ENCODE data around the gene ATP6V1C2.
"Not testable (repeated sequence)": the region's sequence is repeated elsewhere in the genome, so short reads cannot be mapped to it uniquely, and the experiment has no call there.

ATP6V1C2 gene

GRCh38 chr2:10768063-10768507 is 46.7 kb downstream of the ATP6V1C2 start:
- no peak for DNase-seq (ENCODE audit: low spot score)

- DNase-seq (ENCODE audit: low spot score) = no peak
These were observed 49.7 kb downstream of the ATP6V1C2 start for GRCh38 chr2:10770956-10771750.

GRCh38 chr2:10771786-10772185 is 50.4 kb downstream of the ATP6V1C2 start:
- no peak for DNase-seq (ENCODE audit: low spot score)

GRCh38 chr2:10772201-10772867 is 50.9 kb downstream of the ATP6V1C2 start:
- DNase-seq (ENCODE audit: low spot score) = no peak

- DNase-seq (ENCODE audit: low spot score) = no peak
These were observed 51.4 kb downstream of the ATP6V1C2 start for GRCh38 chr2:10772868-10773215.

- no peak for DNase-seq (ENCODE audit: low spot score)
These were observed 52.5 kb downstream of the ATP6V1C2 start for GRCh38 chr2:10773821-10774341.

GRCh38 chr2:10774394-10774793 is 53.0 kb downstream of the ATP6V1C2 start:
- no peak for DNase-seq (ENCODE audit: low spot score)

GRCh38 chr2:10775021-10775780 is 53.8 kb downstream of the ATP6V1C2 start:
- no peak for DNase-seq (ENCODE audit: low spot score)

- DNase-seq (ENCODE audit: low spot score) = no peak
These were observed 54.4 kb downstream of the ATP6V1C2 start for GRCh38 chr2:10775831-10776230.

GRCh38 chr2:10776231-10776977 is 55.0 kb downstream of the ATP6V1C2 start:
- no peak for DNase-seq (ENCODE audit: low spot score)

GRCh38 chr2:10777111-10777841 is 55.8 kb downstream of the ATP6V1C2 start:
- DNase-seq (ENCODE audit: low spot score) = no peak

- DNase-seq (ENCODE audit: low spot score) = no peak
These were observed 56.7 kb downstream of the ATP6V1C2 start for GRCh38 chr2:10777842-10778723.

- DNase-seq (ENCODE audit: low spot score) = no peak
These were observed 57.3 kb downstream of the ATP6V1C2 start for GRCh38 chr2:10778724-10779115.

- DNase-seq (ENCODE audit: low spot score) = no peak
These were observed 58.5 kb downstream of the ATP6V1C2 start for GRCh38 chr2:10779776-10780490.

GRCh38 chr2:10780491-10780820 is 59.0 kb downstream of the ATP6V1C2 start:
- no peak for DNase-seq (ENCODE audit: low spot score)

- DNase-seq (ENCODE audit: low spot score) = not testable (repeated sequence)
These were observed 59.4 kb downstream of the ATP6V1C2 start for GRCh38 chr2:10780821-10781220.

- no peak for DNase-seq (ENCODE audit: low spot score)
These were observed 60.3 kb downstream of the ATP6V1C2 start for GRCh38 chr2:10781746-10782145.

- DNase-seq (ENCODE audit: low spot score) = no peak
These were observed 62.0 kb downstream of the ATP6V1C2 start for GRCh38 chr2:10783421-10783820.

- DNase-seq (ENCODE audit: low spot score) = no peak
These were observed 63.3 kb downstream of the ATP6V1C2 start for GRCh38 chr2:10784719-10785118.

- no peak for DNase-seq (ENCODE audit: low spot score)
These were observed 63.8 kb downstream of the ATP6V1C2 start for GRCh38 chr2:10785260-10785659.
